ENCODE data around the gene HECTD1.
"Not testable (repeated sequence)": the region's sequence is repeated elsewhere in the genome, so short reads cannot be mapped to it uniquely, and the experiment has no call there.

Gene HECTD1

GRCh38 chr14:31209605-31210004 lies 2.0 kb upstream of the HECTD1 start:
- H3K4me3 Mint-ChIP-seq, result no peak overlapping the region

GRCh38 chr14:31208546-31209424 lies 1.2 kb upstream of the HECTD1 start:
- intact Hi-C loops (cut with micrococcal nuclease), result loop anchor here (5.0 kb wide), 1 partner anchor 84 kb away; no protein-coding TSS in a partner anchor
- Mint-ChIP-seq H3K9me3 (no peaks in the 10 kb centered on the region), H3K4me1 (ENCODE audit: low read depth) (peaks cover 24% of the 10 kb centered on the region), H3K27ac (peak overlapping the region; percentile 99), H3K4me3 (peak overlapping the region; percentile 97), H3K36me3 (ENCODE audit: low read depth) (peaks cover 21% of the 10 kb centered on the region), H3K27me3 (no peaks in the 10 kb centered on the region)

More at GRCh38 chr14:31209605-31210004, 2.0 kb upstream of the HECTD1 start:
- peaks cover 24% of the 10 kb centered on the region for H3K4me1 Mint-ChIP-seq (ENCODE audit: low read depth)
- no peak overlapping the region for H3K27ac Mint-ChIP-seq
- H3K9me3 Mint-ChIP-seq, result no peaks in the 10 kb centered on the region
- intact Hi-C loops (cut with micrococcal nuclease), result loop anchor here (5.0 kb wide), 1 partner anchor 83 kb away; no protein-coding TSS in a partner anchor
- no peaks in the 10 kb centered on the region for H3K27me3 Mint-ChIP-seq
- peaks cover 14% of the 10 kb centered on the region for H3K36me3 Mint-ChIP-seq (ENCODE audit: low read depth)

- H3K9me3 Mint-ChIP-seq, result no peaks in the 10 kb centered on the region
- no peaks in the 10 kb centered on the region for H3K27me3 Mint-ChIP-seq
- H3K36me3 Mint-ChIP-seq (ENCODE audit: low read depth), result peaks cover 36% of the 10 kb centered on the region
- H3K4me3 Mint-ChIP-seq, result peak overlapping the region; percentile 91
- H3K27ac Mint-ChIP-seq, result peak overlapping the region; percentile 99
- intact Hi-C loops (cut with micrococcal nuclease), result loop anchor here (5.0 kb wide), 1 partner anchor 85 kb away; no protein-coding TSS in a partner anchor
- peaks cover 30% of the 10 kb centered on the region for H3K4me1 Mint-ChIP-seq (ENCODE audit: low read depth)
Observed at GRCh38 chr14:31207287-31207754, 272 bp downstream of the HECTD1 start.

- peak overlapping the region; percentile 91 for H3K4me3 Mint-ChIP-seq
- peaks cover 30% of the 10 kb centered on the region for H3K4me1 Mint-ChIP-seq (ENCODE audit: low read depth)
- intact Hi-C loops (cut with micrococcal nuclease), result loop anchor here (5.0 kb wide), 1 partner anchor 86 kb away; no protein-coding TSS in a partner anchor
- peaks cover 42% of the 10 kb centered on the region for H3K36me3 Mint-ChIP-seq (ENCODE audit: low read depth)
- no peaks in the 10 kb centered on the region for H3K9me3 Mint-ChIP-seq
- H3K27ac Mint-ChIP-seq, result peak overlapping the region; percentile 99
- no peaks in the 10 kb centered on the region for H3K27me3 Mint-ChIP-seq
Observed at GRCh38 chr14:31206536-31207286, 882 bp downstream of the HECTD1 start.

GRCh38 chr14:31205681-31206535 lies 1.7 kb downstream of the HECTD1 start:
- Mint-ChIP-seq H3K27me3 (no peaks in the 10 kb centered on the region), H3K4me1 (ENCODE audit: low read depth) (peaks cover 31% of the 10 kb centered on the region), H3K9me3 (no peaks in the 10 kb centered on the region), H3K36me3 (ENCODE audit: low read depth) (peaks cover 44% of the 10 kb centered on the region), H3K4me3 (peak overlapping the region; percentile 91), H3K27ac (peak overlapping the region; percentile 99)
- intact Hi-C loops (cut with micrococcal nuclease), result loop anchor here (5.0 kb wide), 1 partner anchor 86 kb away; no protein-coding TSS in a partner anchor

GRCh38 chr14:31204593-31205534 lies 2.7 kb downstream of the HECTD1 start:
- Mint-ChIP-seq H3K4me1 (ENCODE audit: low read depth) (peaks cover 41% of the 10 kb centered on the region), H3K4me3 (no peak overlapping the region), H3K36me3 (ENCODE audit: low read depth) (peaks cover 44% of the 10 kb centered on the region), H3K9me3 (no peaks in the 10 kb centered on the region), H3K27me3 (no peaks in the 10 kb centered on the region), H3K27ac (no peak overlapping the region)
- intact Hi-C loops (cut with micrococcal nuclease), result loop anchor here (5.0 kb wide), 1 partner anchor 87 kb away; no protein-coding TSS in a partner anchor

- H3K9me3 Mint-ChIP-seq; intact Hi-C loops (cut with micrococcal nuclease); H3K27me3 Mint-ChIP-seq; H3K27ac Mint-ChIP-seq; H3K4me3 Mint-ChIP-seq: not testable (repeated sequence)
- H3K36me3 Mint-ChIP-seq (ENCODE audit: low read depth), result peaks cover 44% of the 10 kb centered on the region
- H3K4me1 Mint-ChIP-seq (ENCODE audit: low read depth), result peaks cover 41% of the 10 kb centered on the region
Observed at GRCh38 chr14:31203899-31204592, 3.5 kb downstream of the HECTD1 start.

- H3K27me3 Mint-ChIP-seq, result no peaks in the 10 kb centered on the region
- intact Hi-C loops (cut with micrococcal nuclease), result no loop called here
- H3K4me1 Mint-ChIP-seq (ENCODE audit: low read depth), result peaks cover 38% of the 10 kb centered on the region
- H3K9me3 Mint-ChIP-seq, result no peaks in the 10 kb centered on the region
- H3K36me3 Mint-ChIP-seq (ENCODE audit: low read depth), result peaks cover 44% of the 10 kb centered on the region
- H3K27ac Mint-ChIP-seq, result no peak overlapping the region
- H3K4me3 Mint-ChIP-seq, result no peak overlapping the region
Observed at GRCh38 chr14:31203414-31203742, 4.2 kb downstream of the HECTD1 start.

- no peaks in the 10 kb centered on the region for H3K9me3 Mint-ChIP-seq
- intact Hi-C loops (cut with micrococcal nuclease), result no loop called here
- no peaks in the 10 kb centered on the region for H3K27me3 Mint-ChIP-seq
- peaks cover 49% of the 10 kb centered on the region for H3K4me1 Mint-ChIP-seq (ENCODE audit: low read depth)
- H3K36me3 Mint-ChIP-seq (ENCODE audit: low read depth), result peaks cover 31% of the 10 kb centered on the region
- peak overlapping the region; percentile 57 for H3K27ac Mint-ChIP-seq
- no peak overlapping the region for H3K4me3 Mint-ChIP-seq
Observed at GRCh38 chr14:31201111-31201510, 6.5 kb downstream of the HECTD1 start.

GRCh38 chr14:31200702-31200990 lies 6.9 kb downstream of the HECTD1 start:
- no peak overlapping the region for H3K4me3 Mint-ChIP-seq
- peaks cover 47% of the 10 kb centered on the region for H3K4me1 Mint-ChIP-seq (ENCODE audit: low read depth)
- H3K27ac Mint-ChIP-seq, result peak overlapping the region; percentile 57
- H3K9me3 Mint-ChIP-seq, result no peaks in the 10 kb centered on the region
- H3K36me3 Mint-ChIP-seq (ENCODE audit: low read depth), result peaks cover 31% of the 10 kb centered on the region
- H3K27me3 Mint-ChIP-seq, result no peaks in the 10 kb centered on the region
- intact Hi-C loops (cut with micrococcal nuclease), result no loop called here

GRCh38 chr14:31197671-31198070 lies 9.9 kb downstream of the HECTD1 start:
- no peaks in the 10 kb centered on the region for H3K27me3 Mint-ChIP-seq
- H3K36me3 Mint-ChIP-seq (ENCODE audit: low read depth), result peaks cover 22% of the 10 kb centered on the region
- intact Hi-C loops (cut with micrococcal nuclease), result loop anchor here (5.0 kb wide), 1 partner anchor 170 kb away; the partner anchor contains the start of genes AP4S1 and STRN3
- peak overlapping the region; percentile 14 for H3K27ac Mint-ChIP-seq
- no peak overlapping the region for H3K4me3 Mint-ChIP-seq
- H3K9me3 Mint-ChIP-seq, result no peaks in the 10 kb centered on the region
- peaks cover 39% of the 10 kb centered on the region for H3K4me1 Mint-ChIP-seq (ENCODE audit: low read depth)

GRCh38 chr14:31196839-31197492 lies 10.6 kb downstream of the HECTD1 start:
- peaks cover 22% of the 10 kb centered on the region for H3K36me3 Mint-ChIP-seq (ENCODE audit: low read depth)
- H3K4me1 Mint-ChIP-seq (ENCODE audit: low read depth), result peaks cover 41% of the 10 kb centered on the region
- H3K27me3 Mint-ChIP-seq, result no peaks in the 10 kb centered on the region
- H3K9me3 Mint-ChIP-seq, result no peaks in the 10 kb centered on the region
- peak overlapping the region; percentile 15 for H3K4me3 Mint-ChIP-seq
- intact Hi-C loops (cut with micrococcal nuclease), result loop anchor here (5.0 kb wide), 1 partner anchor 170 kb away; the partner anchor contains the start of genes AP4S1 and STRN3
- peak overlapping the region; percentile 14 for H3K27ac Mint-ChIP-seq

All from dendritic cell treated with granulocyte-macrophage colony-stimulating factor and Interleukin-4, amounts not matched to agents 40 ng/mL and 50 ng/mL, for 4 days (primary cell).